Activated CD8-positive, alpha-beta memory T cell treated with anti-CD3 and anti-CD28 coated beads, Interleukin-2, amount 50 U/mL, for 4 hours (primary cell): ENCODE measurements around the gene CSMD2.

ENCODE experiments used
- DNase-seq: peaks from one replicate; pipeline ENCODE4 v3.0.0-alpha.2; 2020

CSMD2 gene

DNA sequence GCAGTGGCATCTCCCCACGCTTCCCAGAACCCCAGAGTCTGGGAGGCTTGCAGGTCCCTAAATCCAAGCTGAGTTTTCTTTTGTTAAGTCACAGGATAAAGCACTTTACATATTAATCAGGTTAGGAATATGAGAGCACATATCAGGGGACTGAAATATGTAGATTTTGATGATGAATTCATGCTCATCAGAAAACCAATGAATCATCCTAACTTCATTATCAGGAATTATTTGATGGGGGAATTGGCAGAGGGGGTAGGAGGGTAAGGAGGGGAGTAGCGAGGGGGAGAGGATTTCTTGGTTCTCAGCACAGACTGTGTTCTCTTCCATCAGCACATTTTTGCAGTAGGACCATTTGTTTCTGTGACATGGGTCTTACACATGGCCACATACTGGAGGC is 269.1 kb downstream of the CSMD2 start:
- DNase-seq, result no peak

DNA sequence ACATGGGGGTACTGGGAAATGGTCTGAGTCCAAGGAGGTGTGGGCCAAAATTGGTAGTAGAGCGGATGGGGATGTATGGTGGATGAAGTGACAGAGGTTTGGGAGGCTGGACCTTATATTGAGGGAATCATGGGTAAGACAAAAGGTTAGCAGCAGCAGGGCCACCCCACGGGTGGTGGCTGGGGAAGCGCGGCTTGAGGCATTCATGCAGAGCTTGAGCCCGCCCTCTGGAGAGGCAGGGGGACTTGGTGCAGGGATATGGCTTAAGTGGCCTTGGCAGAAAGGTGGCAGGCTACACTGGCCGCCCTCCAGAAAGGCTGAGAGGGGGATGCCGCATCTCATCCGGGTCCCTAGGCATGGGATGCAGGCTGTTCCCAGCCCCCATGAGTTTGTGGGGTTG is 269.6 kb downstream of the CSMD2 start:
- DNase-seq, result no peak

- DNase-seq, result no peak
Measured at GRCh38 chr1:33893147-33893830, 271.7 kb downstream of the CSMD2 start.

GRCh38 chr1:33886496-33886895 is 278.5 kb downstream of the CSMD2 start:
- no peak for DNase-seq

GRCh38 chr1:33880305-33880704 is 284.7 kb downstream of the CSMD2 start:
- DNase-seq, result no peak

- DNase-seq, result no peak
Measured at GRCh38 chr1:33878392-33878791, 286.6 kb downstream of the CSMD2 start.

- DNase-seq, result no peak
Measured at GRCh38 chr1:33876970-33877650, 287.9 kb downstream of the CSMD2 start.

DNA sequence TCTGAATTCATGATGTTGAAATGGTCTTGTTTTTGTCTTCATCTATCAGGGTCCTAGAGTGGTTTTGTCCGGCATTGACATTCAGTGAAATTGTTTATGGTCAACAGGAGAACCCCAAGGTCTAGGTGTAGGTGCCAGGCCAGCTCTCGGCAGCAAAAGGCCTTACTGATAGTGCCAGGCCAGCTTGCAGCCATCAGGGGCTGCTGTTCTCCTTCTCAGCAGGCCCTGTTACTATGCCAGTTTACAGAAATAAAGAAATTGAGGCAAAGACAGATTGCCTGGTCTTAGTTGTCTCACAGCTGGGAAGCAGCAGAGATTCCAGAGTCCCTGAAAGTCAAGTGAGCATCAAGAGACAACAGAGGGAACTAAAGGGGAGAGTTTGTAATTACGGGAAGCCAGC is 289.2 kb downstream of the CSMD2 start:
- no peak for DNase-seq

DNA sequence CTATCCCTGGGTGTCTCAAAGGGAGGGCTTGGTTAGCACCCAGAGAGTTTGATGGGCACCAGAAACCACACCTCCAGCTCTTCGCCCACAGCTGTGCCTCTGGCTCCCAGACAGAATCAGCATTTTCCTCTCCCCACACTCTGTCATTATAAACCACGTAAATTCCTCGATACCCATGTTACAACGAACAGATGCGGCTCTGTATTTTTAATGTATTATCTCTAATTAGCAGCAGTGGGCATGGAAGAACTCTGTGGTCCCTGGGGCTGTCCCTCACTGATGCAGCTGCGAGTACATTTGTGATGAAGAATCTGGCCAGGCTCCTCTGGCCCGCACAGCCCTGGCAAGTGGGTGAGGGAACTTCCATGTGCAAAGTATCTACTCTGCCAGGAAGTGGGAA is 290.4 kb downstream of the CSMD2 start:
- no peak for DNase-seq

GRCh38 chr1:33872683-33873082 is 292.3 kb downstream of the CSMD2 start:
- no peak for DNase-seq

GRCh38 chr1:33872275-33872674 is 292.8 kb downstream of the CSMD2 start:
- DNase-seq, result no peak

- DNase-seq, result no peak
Measured at GRCh38 chr1:33867684-33868083, 297.3 kb downstream of the CSMD2 start.

DNA sequence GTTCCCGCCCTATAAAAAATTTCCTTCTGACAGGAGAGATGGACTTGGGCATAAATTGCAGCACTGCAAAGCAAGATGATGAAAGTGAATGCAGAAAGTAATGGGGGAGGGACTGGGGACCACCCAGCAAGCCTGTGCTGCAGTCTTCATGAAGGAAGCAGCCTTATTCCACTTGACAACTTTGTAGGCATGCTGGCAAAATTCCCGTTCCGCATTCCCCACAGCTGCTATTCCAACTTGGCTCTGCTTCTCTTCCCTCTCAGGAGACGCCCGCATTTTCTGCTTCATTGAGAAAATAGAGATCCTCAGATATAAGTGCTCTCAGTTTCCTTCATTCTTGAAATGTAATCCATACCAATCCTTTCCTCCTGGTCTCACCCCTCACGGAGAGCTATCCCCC is 298.7 kb downstream of the CSMD2 start:
- DNase-seq, result no peak

DNA sequence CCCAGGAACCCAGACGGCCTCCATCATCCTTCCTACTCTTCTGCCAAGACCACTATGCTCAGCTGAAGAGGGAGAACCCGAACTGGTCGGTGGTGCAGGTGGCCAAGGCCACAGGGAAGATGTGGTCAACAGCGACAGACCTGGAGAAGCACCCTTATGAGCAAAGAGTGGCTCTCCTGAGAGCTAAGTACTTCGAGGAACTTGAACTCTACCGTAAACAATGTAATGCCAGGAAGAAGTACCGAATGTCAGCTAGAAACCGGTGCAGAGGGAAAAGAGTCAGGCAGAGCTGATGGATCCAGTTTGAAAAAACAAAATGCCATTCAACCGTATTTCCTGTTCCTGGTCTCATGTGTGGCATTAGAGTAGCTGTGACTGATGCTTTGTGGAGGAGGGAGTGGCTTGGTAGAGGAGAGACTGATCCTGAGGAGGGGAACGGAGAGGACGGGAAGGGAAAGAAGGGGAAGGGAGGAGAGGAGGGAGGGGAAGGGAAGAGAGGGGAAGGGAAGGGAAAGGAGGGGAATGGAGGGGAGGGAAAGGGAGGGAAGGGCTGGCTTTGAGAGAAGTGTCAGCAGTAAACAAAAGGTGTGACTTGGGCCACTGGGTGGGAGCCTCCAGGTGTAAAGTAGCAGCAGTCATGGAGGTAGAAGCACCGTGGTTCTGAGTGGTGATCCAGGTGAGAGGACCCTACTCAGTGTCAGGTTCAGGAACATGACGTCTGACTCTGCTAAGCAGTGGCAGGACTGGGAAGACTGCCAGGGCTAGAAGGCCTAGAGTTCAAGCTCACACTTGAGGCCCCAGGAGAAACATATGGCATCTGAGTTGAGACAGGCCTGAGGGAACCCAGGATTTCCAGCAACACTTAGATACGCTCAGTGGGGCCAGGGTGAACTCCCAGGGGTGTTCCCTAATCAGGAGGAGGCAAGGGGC is 300.3 kb downstream of the CSMD2 start:
- DNase-seq, result no peak

DNA sequence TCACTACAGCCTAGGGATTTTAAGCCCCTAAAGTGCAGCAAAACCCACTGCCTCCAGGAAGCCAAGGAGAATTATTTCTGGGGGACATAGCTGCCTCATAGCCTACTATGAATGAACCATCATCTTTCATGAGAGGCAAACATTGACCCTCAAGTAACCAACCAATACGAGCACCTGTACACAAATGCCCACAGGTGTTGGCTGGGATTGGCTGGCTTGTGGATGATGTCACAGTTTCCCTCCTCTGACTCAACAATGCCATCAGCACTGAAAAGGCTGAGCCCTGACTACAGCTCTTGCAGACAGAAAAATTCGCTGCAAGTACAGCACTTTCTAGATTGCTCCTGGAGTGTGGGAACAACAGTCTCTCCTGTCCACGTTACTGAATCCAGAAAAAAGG is 301.3 kb downstream of the CSMD2 start, which contains the start of gene HMGB4:
TSS of gene HMGB4 (plus strand) at position 301 of the 400 bp plus-strand sequence. CDS start 113 bp downstream, outside the sequence.
- no peak for DNase-seq

DNA sequence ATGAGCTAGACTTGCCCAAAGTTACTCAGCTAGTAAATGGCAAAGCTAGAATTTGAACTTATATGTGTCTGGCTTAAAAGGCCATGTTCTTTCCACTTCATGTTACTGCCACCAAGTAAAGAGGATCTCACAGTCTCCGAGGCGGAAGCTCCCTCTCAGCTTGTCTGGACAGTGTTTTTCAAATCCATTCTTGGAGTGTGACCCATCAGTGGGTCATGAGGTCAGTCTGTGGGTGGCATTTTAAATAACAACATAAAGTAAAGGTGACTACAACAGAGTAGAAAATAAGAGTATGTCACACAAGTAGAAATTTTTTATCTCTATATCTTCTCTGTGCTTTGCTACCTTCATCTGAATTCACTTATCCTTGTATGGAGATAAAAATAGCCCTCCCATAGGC is 304.4 kb downstream of the CSMD2 start:
- no peak for DNase-seq

DNA sequence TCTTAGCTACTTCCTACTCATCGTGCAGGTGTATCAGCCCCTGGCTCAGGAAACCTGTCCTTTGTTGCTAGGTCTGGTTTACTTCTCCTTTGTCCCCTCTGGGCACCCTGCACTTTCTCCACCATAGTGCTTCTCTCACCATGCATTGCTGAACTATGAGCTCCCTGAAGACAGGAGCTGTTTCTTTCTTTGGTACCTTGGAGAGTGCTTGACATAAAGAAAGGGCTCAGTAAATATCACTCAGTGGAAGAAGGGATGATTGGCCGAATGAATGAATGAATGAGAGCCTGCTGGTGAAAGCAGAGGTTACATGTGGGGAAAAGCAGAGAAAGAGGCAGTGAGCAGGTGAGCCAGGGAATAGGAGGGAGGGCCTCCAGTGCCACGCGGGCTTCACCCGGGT is 310.9 kb downstream of the CSMD2 start:
- no peak for DNase-seq

GRCh38 chr1:33853431-33853830 is 311.6 kb downstream of the CSMD2 start:
- DNase-seq, result no peak

DNA sequence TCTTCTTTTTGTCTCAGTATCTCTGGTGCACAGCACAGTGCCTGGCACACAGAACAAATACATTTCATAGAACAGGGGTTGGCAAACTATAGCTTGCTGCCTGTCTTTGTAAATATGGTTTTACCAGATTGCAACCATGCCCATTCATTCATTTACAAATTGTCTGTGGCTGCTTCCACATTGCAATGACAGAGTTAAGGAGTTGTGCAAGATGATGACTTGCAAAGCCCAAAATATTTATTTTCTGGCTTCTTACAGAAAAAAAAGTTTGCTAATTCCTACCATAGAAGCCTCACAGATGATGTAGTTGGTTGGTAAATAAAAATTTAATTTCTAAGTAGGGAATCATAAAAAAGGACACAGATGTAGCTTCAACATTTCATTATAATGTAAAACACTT is 312.3 kb downstream of the CSMD2 start:
- no peak for DNase-seq

DNA sequence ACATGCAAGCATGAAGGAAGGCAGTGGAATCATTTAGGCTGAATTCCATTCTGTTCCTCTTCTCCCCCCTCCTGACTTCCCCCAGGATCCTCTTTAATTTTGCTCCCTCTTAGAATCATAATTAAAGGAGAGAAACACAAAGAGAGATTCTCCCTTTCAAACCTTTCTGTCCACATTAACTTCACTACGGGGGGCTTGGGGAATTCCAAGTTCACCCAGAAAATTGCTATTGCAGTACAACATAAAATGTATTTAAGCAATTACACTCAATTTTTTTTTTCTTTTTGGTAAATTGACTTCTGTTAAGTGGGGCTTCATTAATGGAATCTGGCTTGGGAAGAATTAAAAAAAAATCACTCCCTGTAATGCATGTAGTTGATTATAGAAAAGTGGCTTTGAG is 314.5 kb downstream of the CSMD2 start:
- no peak for DNase-seq

- no peak for DNase-seq
Measured at GRCh38 chr1:33849211-33849610, 315.8 kb downstream of the CSMD2 start.

DNA sequence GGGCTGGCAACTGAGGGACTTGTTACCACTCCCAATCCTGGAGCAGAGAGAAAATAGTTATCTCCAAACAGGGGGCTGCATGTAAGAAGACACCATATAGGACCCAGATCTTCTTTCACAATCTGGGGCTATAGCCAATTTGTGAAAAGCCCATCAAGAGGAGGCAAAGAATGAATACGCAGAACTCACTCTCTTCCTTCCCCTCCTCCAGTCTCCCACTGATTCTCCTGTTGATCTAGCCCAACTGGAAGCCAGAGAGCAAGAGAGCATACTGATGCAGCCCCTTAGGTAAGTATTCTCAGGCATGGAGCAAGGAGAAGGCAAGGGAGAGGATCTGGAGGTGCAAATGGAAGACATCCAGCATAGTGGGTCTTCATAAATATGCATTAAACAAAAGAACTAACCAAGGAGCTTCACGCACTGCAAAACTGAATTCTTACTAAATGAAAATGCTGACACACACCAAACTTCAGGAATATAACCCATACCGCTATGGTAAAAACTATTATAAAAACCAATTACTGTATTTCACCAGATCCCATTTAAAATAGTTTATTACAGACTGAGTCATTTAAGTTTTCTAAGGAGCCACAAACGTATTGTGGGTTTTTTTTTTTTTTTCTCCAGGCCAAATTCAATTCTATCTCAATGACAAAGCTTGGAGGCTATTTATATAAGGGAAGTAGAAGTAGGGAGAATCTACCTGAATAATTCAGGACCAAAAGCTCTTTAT is 316.7 kb downstream of the CSMD2 start:
- no peak for DNase-seq

- DNase-seq, result no peak
Measured at GRCh38 chr1:33846861-33847260, 318.2 kb downstream of the CSMD2 start.
